HG02610 (cell line): ENCODE data around the gene CTAG1B.
"Not testable (repeated sequence)": the region's sequence is repeated elsewhere in the genome, so short reads cannot be mapped to it uniquely, and the experiment has no call there.

ENCODE experiments used
- ATAC-seq: cut with Tn5 transposase; IDR thresholded peaks from one replicate; pipeline ENCODE4 v1.9.1; 2021; ENCODE audit warnings: mild to moderate bottlenecking, moderate library complexity; ENCODE audit not compliant: unreplicated experiment

CTAG1B gene

GRCh38 chrX:154619182-154619581 lies at the start of gene CTAG1B:
Gene CTAG1B, minus strand, starts transcription at chrX:154619282. Its CDS starts 64 bp downstream, at chrX:154619218.
- ATAC-seq: not testable (repeated sequence)

- no peak for ATAC-seq
These were observed 42.8 kb upstream of the CTAG1B start for GRCh38 chrX:154661899-154662298.

- no peak for ATAC-seq
These were observed 42.1 kb upstream of the CTAG1B start for GRCh38 chrX:154661170-154661569.

GRCh38 chrX:154660541-154660940 lies 41.5 kb upstream of the CTAG1B start:
- no peak for ATAC-seq

- no peak for ATAC-seq
These were observed 39.9 kb upstream of the CTAG1B start for GRCh38 chrX:154658957-154659356.

DNA sequence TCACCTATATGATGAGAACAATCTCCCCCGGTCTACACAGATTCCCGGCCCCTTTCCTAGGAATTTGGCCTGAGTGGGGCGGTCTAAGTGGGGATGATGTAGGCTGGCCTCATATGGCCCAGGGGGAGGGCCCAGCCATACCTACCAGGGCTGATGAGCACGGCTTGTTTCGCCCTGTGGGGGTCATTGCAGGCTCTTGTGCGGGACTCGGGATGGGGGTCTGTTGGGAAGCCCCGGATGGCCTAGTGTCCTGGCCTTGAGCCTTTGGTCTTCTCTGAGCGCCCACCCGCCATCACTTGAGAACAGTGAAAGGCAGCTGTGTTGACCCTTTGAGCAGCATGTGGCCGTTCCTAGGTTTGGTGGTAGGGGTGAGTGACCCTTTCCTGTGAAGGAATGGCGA lies 39.1 kb upstream of the CTAG1B start:
- no peak for ATAC-seq

DNA sequence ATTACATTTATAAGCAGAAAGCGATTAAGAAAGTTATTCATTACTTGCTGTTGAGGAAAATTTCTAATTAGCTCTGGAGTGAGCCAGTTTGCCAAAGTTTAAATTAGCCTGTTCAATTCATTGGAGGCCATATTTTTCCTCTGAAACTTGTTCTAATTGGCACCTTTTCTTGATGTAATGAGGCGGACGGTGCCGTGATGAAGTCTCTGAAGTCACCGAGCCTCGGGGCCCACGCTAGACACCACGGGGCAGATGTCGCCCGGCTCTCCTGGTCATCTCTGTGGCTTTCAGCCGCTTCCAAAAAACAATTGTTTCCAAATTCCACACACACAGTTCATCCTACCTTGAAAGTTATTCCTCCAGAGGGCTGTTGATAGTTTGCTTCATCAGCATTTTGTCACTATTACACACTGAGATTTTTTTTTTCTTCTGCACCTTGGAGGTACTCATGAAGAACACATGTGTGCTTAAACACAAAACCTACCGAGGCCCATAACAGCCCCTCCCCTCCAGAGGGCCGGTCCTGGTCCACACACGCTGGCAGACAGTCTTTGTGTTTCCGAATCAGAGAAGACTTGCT lies 38.2 kb upstream of the CTAG1B start:
- ATAC-seq: no peak

- no peak for ATAC-seq
These were observed 36.7 kb upstream of the CTAG1B start for GRCh38 chrX:154655786-154656185.

DNA sequence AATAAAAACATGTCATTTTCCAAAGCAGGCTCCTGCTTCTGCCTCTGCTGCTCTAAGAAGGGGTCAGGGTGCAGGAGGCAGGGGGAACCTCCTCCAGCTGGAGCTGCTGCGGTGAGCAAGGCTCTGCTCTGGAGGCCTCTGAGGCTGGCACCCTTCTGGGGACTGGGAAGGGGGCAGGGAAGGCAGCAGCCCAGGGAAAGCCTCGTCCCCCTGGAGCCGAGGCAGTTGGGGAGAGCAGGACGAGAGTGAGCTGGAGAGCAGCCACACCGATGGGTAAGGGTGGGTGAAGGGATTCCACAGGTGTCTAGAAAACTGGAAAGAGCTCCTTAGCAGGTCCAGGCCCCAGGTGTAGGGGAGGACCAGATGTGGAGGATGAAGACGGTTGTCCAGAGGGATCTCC lies 36.3 kb upstream of the CTAG1B start:
- no peak for ATAC-seq

- ATAC-seq: no peak
These were observed 35.8 kb upstream of the CTAG1B start for GRCh38 chrX:154654925-154655324.

GRCh38 chrX:154654372-154654771 lies 35.3 kb upstream of the CTAG1B start:
- no peak for ATAC-seq

DNA sequence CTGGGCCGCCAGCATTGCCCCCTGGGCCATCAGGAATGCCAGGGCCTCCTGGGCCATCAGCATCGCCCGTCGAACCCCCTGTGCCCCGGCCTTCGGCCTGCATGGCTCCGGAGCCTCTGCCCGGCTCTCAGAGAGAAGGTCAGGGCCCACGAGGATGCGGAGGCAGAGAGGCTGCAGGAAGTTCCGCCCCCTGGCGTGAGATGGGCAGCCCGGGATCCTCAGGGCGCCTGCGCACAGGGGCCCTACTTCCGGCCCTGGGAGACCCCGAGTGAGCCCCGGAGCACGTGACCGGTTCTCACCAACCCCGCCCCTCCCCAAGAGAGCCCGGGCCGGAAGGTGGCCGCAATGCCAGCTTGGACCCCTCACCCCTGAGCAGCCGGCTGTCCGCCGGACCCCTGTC lies 34.3 kb upstream of the CTAG1B start, which contains the start of gene CTAG2:
Gene CTAG2 (minus strand): TSS at position 167 of the 400 bp plus-strand sequence. CDS start 64 bp downstream, at position 103.
- not testable (repeated sequence) for ATAC-seq

DNA sequence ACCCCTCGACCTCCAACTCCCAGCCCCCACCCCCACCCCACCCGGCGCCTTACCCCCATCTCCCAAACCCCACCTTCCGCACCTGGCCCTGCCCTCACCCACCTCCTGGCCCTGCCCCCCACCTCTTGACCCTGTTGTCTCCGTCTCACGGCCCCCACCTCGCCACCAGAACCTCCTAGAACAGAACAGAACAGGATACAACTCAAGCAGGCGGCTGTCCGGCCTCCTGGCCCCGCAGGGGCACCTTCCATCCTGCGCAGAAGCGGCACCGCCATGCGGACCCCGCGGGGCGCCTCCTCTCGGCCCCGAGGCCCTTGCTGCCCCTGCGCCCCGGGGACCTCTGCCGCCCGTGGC lies 33.9 kb upstream of the CTAG1B start:
- no peak for ATAC-seq

DNA sequence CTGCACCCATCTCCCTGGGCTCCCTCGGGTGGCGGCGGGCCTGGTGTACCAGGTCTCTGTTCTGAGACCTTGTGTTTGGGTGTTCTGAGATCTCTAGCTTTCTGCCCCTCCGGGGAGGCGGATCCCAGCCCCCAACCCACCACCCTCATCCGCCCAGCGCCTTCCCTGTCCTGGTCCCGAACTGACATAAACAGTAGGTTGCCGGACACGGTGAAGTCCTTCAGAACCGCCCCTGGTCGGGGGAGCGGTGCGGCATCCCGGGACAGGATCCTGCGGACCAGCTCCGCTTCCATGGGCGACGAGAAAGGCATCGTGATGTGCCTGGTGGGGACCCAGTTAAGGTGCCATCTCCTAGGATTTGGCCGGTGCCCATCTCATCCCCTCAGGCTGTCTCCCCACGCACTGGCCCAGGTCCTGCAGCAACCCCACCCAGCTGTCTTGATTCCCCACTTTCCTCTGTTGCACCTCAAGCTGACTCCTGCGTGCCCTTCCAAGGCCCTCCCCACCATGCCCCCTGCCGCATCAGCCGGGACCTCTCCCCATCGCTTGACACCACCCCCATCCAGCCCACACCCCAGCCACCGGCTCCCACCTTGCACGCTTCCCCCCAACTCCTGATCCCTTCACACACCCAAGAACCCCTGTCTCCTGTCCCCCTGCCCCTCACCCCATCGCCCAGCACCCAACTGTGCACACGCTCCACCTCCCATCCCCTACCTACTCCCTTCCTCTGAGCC lies 33.4 kb upstream of the CTAG1B start:
- no peak for ATAC-seq

DNA sequence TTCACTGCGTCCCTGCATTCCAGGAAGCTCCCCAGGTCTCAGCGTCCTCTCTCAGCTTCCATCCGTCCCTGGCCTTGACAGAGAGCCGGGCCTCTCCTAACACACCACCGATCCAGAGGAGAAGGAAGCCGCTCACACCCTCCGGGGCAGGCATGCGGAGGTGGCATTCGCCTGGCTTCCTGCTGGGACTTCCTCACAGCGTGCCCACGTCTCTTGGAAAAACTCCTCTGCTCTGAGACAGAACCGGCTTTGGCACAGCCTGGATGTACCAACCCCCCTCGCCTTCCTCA lies 31.1 kb upstream of the CTAG1B start:
- no peak for ATAC-seq

GRCh38 chrX:154649503-154650220 lies 30.6 kb upstream of the CTAG1B start:
- ATAC-seq: no peak

DNA sequence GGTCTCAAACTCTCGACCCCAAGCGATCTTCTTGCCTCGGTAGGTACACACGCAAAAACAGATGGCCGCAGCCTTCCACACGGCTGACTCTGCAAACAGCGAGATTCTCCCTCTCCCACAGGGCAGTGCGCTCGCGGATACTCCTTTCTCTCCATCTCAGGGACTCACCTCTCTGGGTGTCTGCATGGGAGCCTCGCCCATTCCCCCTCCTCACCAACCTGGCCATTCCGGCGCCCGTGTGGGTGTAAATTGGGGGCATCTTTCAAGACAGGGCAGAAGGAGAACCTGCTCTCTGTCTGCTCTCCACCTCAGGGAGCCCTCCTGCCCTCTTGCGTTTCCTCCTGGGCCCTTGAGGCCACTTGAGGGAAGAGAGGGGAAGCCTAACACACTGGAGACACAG lies 29.8 kb upstream of the CTAG1B start:
- ATAC-seq: no peak

GRCh38 chrX:154645745-154646378 lies 26.8 kb upstream of the CTAG1B start:
- not testable (repeated sequence) for ATAC-seq

GRCh38 chrX:154643708-154644107 lies 24.6 kb upstream of the CTAG1B start:
- ATAC-seq: not testable (repeated sequence)

- ATAC-seq: not testable (repeated sequence)
These were observed 22.7 kb upstream of the CTAG1B start for GRCh38 chrX:154641740-154642139.

DNA sequence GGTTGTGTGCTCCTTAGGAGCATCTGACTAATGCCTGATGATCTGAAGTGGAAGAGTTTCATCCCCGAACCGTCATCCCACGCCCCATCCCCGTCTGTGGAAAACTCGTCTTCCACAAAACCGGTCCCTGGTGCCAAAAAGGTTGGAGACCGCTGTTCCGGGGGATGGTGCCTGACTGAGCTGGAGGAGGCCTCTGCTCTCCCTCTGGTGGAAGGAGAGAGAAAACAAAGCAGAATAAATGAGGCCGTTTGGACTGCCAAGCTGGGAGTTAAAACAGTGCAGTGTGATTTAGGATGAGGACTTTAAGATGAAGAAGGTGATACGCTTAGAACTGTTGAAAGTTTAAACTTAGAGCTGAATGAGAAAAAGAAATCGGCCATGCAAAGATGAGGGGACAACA lies 14.6 kb upstream of the CTAG1B start:
- ATAC-seq: not testable (repeated sequence)

DNA sequence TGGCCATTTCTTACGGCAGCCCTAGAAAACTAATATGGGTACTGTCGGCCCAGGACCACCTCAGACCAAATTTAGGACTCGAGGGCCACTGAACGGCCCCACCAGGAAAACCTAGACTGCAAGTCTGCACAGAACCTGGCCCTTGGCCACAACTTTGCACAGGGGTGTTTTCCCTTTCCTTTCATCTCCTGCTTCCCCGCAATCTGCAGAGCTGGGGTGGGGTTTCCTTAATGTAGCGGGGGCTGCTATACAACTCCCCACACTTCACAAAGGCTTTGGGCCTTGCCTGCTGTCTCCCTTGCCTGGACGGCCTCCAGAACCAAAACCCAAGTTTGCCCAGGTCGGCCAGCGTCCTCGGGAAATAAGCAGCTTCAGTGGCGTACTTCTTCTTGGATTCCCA lies 11.9 kb upstream of the CTAG1B start:
- not testable (repeated sequence) for ATAC-seq
